ENCODE measurements around the gene PRPF31. TPM values are rescaled to one million over a fixed set of nuclear protein-coding genes. Genes with fewer than 3 reads are reported as not detected.
"Not testable (repeated sequence)": the region's sequence is repeated elsewhere in the genome, so short reads cannot be mapped to it uniquely, and the experiment has no call there.

Gene PRPF31, protein sequence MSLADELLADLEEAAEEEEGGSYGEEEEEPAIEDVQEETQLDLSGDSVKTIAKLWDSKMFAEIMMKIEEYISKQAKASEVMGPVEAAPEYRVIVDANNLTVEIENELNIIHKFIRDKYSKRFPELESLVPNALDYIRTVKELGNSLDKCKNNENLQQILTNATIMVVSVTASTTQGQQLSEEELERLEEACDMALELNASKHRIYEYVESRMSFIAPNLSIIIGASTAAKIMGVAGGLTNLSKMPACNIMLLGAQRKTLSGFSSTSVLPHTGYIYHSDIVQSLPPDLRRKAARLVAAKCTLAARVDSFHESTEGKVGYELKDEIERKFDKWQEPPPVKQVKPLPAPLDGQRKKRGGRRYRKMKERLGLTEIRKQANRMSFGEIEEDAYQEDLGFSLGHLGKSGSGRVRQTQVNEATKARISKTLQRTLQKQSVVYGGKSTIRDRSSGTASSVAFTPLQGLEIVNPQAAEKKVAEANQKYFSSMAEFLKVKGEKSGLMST
- total RNA-seq (10 to 100 TPM; 49.4 to 56.8 TPM), total RNA-seq (50.5 to 82.3 reads per million in 2 donors)

- Mint-ChIP-seq H3K36me3 (ENCODE audit: low read depth) (peaks cover 4% of the 10 kb centered on the region), H3K4me3 (peak within 1 kb of the TSS; percentile 97), H3K27me3 (no peaks in the 10 kb centered on the region), H3K27ac (peak within 1 kb of the TSS; percentile 96), H3K4me1 (peaks cover 30% of the 10 kb centered on the region)
- H3K9me3 ChIP-seq (ENCODE audit: control insufficient read depth, low read length, poor library complexity, severe bottlenecking), result no peaks in the 10 kb centered on the region
- peak; percentile 77 to 88 (median 83) for DNase-seq
- ATAC-seq, result peak; percentile 92
Observed at GRCh38 chr19:54115109-54116063, at the start of gene PRPF31, which contains the start of gene TFPT. Gene PRPF31, plus strand, starts transcription at chr19:54115754. Its CDS starts 2,525 bp downstream, at chr19:54118279. Gene TFPT, minus strand, starts transcription at chr19:54115657. Its CDS starts 388 bp downstream, at chr19:54115269.

DNA sequence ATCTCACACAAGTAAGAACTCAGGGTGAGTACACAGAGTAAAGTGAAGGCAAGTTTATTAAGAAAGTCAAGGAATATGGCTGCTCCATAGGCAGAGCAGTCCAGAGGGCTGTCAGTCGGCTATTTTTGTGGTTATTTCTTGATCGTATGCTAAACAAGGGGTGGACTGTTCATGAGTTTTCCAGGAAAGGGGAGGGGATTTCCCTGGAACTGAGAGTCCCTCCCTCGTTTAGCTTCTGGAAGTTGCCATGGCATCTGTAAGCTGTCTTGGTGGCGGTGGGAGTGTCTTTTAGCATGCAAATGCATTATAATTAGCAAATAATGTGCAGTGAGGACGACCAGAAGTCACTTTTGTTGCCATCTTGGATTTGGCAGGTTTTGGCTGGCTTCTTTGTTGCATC is 46.1 kb upstream of the PRPF31 start:
- DNase-seq (no peak), ATAC-seq (no peak)
- no peaks in the 10 kb centered on the region for H3K9me3 ChIP-seq (ENCODE audit: control insufficient read depth, low read length, poor library complexity, severe bottlenecking)
- Mint-ChIP-seq H3K36me3 (ENCODE audit: low read depth) (peaks cover 5% of the 10 kb centered on the region), H3K4me1 (no peaks in the 10 kb centered on the region), H3K4me3 (no peak overlapping the region), H3K27me3 (peaks cover 12% of the 10 kb centered on the region), H3K27ac (no peak overlapping the region)

DNA sequence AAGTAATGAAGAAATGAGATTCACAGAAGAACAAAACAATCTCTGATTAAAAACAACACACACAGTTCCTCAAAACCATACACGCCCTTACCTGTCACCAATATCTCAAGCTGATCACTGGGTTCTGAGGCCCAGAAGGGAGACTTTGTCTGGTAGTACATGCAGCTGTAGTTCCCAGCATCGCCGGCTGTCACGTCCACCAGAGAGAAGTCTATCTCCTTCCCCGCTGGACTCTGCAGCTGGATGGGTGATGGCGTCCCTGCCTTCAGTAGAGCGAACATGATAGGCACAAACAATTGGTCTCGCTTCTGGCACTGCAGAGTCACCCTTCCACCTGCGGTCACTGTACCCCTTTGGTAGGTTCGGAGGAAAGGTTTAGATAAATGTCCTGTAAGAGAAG is 41.7 kb upstream of the PRPF31 start:
- H3K27me3 Mint-ChIP-seq, result no peaks in the 10 kb centered on the region
- DNase-seq, result no peak
- no peak for ATAC-seq
- H3K4me3 Mint-ChIP-seq, result no peak overlapping the region
- peaks cover 2% of the 10 kb centered on the region for H3K36me3 Mint-ChIP-seq (ENCODE audit: low read depth)
- H3K9me3 ChIP-seq (ENCODE audit: control insufficient read depth, low read length, poor library complexity, severe bottlenecking), result no peaks in the 10 kb centered on the region
- no peak overlapping the region for H3K27ac Mint-ChIP-seq
- no peaks in the 10 kb centered on the region for H3K4me1 Mint-ChIP-seq

- H3K9me3 ChIP-seq (ENCODE audit: control insufficient read depth, low read length, poor library complexity, severe bottlenecking), result no peaks in the 10 kb centered on the region
- H3K36me3 Mint-ChIP-seq (ENCODE audit: low read depth), result peaks cover 2% of the 10 kb centered on the region
- ATAC-seq (no peak), DNase-seq (no peak)
- H3K4me1 Mint-ChIP-seq, result no peaks in the 10 kb centered on the region
- no peak overlapping the region for H3K27ac Mint-ChIP-seq
- no peaks in the 10 kb centered on the region for H3K27me3 Mint-ChIP-seq
- no peak overlapping the region for H3K4me3 Mint-ChIP-seq
Observed at GRCh38 chr19:54074851-54075250, 40.7 kb upstream of the PRPF31 start.

- H3K36me3 Mint-ChIP-seq (ENCODE audit: low read depth), result peaks cover 2% of the 10 kb centered on the region
- H3K9me3 ChIP-seq (ENCODE audit: control insufficient read depth, low read length, poor library complexity, severe bottlenecking), result peaks cover 3% of the 10 kb centered on the region
- H3K4me3 Mint-ChIP-seq, result no peak overlapping the region
- H3K27me3 Mint-ChIP-seq, result no peaks in the 10 kb centered on the region
- peak overlapping the region; percentile 39 for H3K27ac Mint-ChIP-seq
- no peak for DNase-seq
- no peaks in the 10 kb centered on the region for H3K4me1 Mint-ChIP-seq
- no peak for ATAC-seq
Observed at GRCh38 chr19:54077334-54077733, 38.2 kb upstream of the PRPF31 start.

GRCh38 chr19:54081032-54081431 is 34.5 kb upstream of the PRPF31 start, which contains the start of gene TARM1:
Gene TARM1, minus strand, starts transcription at chr19:54081365. Its CDS starts 25 bp downstream, at chr19:54081340.
- Mint-ChIP-seq H3K27ac (no peak within 1 kb of the TSS), H3K4me1 (no peaks in the 10 kb centered on the region), H3K36me3 (ENCODE audit: low read depth) (no peaks in the 10 kb centered on the region), H3K4me3 (no peak within 1 kb of the TSS), H3K27me3 (peaks cover 4% of the 10 kb centered on the region)
- DNase-seq (no peak), ATAC-seq (no peak)
- peaks cover 3% of the 10 kb centered on the region for H3K9me3 ChIP-seq (ENCODE audit: control insufficient read depth, low read length, poor library complexity, severe bottlenecking)

DNA sequence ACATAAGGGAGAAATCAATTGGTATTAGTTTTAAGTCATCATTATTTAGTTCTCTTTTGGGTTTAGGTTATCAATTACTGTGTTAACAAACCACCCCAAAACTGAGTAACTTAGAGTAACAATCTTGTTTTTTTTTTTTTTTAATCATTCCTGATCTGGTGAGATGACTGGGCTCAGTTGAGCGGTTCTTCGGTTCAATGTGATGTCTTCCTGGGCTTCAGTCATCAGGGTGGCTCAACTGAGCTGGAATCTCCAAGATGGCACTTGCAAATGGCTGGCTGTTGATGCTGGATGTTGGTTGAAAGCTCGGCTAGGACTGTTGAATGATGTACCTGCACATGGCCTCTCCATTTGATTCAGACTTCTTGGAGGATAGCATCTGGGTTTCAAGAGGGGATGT is 31.1 kb upstream of the PRPF31 start:
- Mint-ChIP-seq H3K4me3 (no peak overlapping the region), H3K36me3 (ENCODE audit: low read depth) (no peaks in the 10 kb centered on the region), H3K27ac (no peak overlapping the region), H3K27me3 (peaks cover 17% of the 10 kb centered on the region), H3K4me1 (no peaks in the 10 kb centered on the region)
- DNase-seq (no peak), ATAC-seq (no peak)
- peaks cover 3% of the 10 kb centered on the region for H3K9me3 ChIP-seq (ENCODE audit: control insufficient read depth, low read length, poor library complexity, severe bottlenecking)

DNA sequence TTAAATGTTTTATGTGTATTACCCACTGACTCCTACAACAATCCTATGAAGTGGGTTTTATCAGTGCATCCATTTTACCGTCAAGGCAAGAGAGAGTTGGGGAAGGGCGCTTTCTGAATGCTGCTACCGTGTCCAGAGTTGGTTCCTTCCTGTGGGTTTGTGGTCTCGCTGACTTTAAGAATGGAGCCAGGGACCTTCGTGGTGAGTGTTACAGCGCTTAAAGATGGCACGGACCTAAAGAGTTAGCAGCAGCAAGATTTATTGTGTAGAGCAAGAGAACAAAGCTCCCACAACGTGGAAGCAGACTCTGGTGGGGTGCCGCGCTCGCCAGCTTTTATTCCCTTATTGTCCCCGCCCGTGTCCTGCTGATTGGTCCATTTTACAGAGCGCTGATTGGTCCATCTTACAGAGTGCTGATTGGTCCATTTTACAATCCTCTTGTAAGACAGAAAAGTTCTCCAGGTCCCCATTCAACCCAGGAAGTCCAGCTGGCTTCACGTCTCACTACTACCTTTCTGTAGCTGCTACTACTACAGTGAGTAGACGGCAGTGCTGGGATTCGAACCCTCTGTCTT is 21.0 kb upstream of the PRPF31 start:
- H3K9me3 ChIP-seq (ENCODE audit: control insufficient read depth, low read length, poor library complexity, severe bottlenecking), result no peaks in the 10 kb centered on the region
- no peak overlapping the region for H3K4me3 Mint-ChIP-seq
- H3K27me3 Mint-ChIP-seq, result peaks cover 24% of the 10 kb centered on the region
- ATAC-seq, result no peak
- no peak overlapping the region for H3K27ac Mint-ChIP-seq
- H3K36me3 Mint-ChIP-seq (ENCODE audit: low read depth), result peaks cover 5% of the 10 kb centered on the region
- peaks cover 9% of the 10 kb centered on the region for H3K4me1 Mint-ChIP-seq
- no peak for DNase-seq

DNA sequence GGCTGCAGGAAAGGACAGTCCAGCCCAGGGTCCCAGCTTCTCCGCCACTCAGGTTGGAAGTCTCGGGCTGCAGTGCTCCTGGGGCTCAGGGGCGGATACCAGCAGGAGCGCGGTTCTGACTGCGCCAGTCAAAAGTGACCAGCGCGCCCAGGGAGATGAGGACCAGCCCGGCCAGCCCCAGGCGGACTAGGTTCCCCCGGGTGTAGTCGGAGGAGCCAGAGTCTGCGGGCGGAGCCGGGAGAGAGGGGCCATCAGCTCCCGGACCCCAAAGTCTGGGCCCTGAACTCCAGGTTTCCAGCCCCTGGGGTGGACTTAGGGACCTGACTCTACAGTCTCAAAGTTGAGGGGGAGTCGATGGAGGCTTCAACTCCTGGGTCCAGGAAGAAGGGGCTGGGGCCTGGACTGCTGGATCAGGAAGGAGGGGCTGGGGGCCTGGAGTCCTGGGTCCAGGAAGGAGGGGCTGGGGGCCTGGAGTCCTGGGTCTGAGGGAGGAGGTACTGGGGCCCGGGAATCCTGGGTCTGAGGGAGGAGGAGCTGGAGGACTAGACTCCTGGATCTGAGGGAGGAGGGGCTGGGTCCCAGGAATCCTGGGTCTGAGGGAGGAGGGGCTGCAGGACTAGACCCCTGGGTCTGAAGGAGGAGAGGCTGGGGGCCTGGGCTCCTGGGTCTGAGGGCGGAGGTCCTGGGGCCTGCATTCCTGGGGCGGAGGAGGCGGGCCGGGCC is 20.3 kb upstream of the PRPF31 start:
- no peak for ATAC-seq
- Mint-ChIP-seq H3K36me3 (ENCODE audit: low read depth) (peaks cover 5% of the 10 kb centered on the region), H3K4me3 (peak overlapping the region; percentile 91), H3K27me3 (peaks cover 24% of the 10 kb centered on the region), H3K27ac (no peak overlapping the region), H3K4me1 (peaks cover 9% of the 10 kb centered on the region)
- no peaks in the 10 kb centered on the region for H3K9me3 ChIP-seq (ENCODE audit: control insufficient read depth, low read length, poor library complexity, severe bottlenecking)
- DNase-seq, result no peak

- peaks cover 22% of the 10 kb centered on the region for H3K27me3 Mint-ChIP-seq
- H3K4me3 Mint-ChIP-seq, result peak overlapping the region; percentile 91
- ATAC-seq (peak; percentile 90), DNase-seq (peak; percentile 19 to 35 (median 23))
- not testable (repeated sequence) for H3K36me3 Mint-ChIP-seq (ENCODE audit: low read depth); H3K9me3 ChIP-seq (ENCODE audit: control insufficient read depth, low read length, poor library complexity, severe bottlenecking)
- peaks cover 11% of the 10 kb centered on the region for H3K4me1 Mint-ChIP-seq
- H3K27ac Mint-ChIP-seq, result peak overlapping the region; percentile 75
Observed at GRCh38 chr19:54095859-54096616, 19.5 kb upstream of the PRPF31 start.

- DNase-seq (no peak), ATAC-seq (peak; percentile 43)
- Mint-ChIP-seq H3K27me3 (peaks cover 17% of the 10 kb centered on the region), H3K4me1 (peaks cover 14% of the 10 kb centered on the region), H3K4me3 (peak overlapping the region; percentile 91), H3K36me3 (ENCODE audit: low read depth) (peaks cover 5% of the 10 kb centered on the region), H3K27ac (peak overlapping the region; percentile 75)
- no peaks in the 10 kb centered on the region for H3K9me3 ChIP-seq (ENCODE audit: control insufficient read depth, low read length, poor library complexity, severe bottlenecking)
Observed at GRCh38 chr19:54096617-54097106, 18.9 kb upstream of the PRPF31 start.
